HG03097 (cell line): Measurements from ENCODE around the gene KIF7.
"Not testable (repeated sequence)": the region's sequence is repeated elsewhere in the genome, so short reads cannot be mapped to it uniquely, and the experiment has no call there.

ENCODE experiments used
- ATAC-seq: cut with Tn5 transposase; IDR thresholded peaks from one replicate; pipeline ENCODE4 v1.9.1; 2021; ENCODE audit not compliant: unreplicated experiment, low FRiP score

Gene KIF7

GRCh38 chr15:89623165-89623564 is 32.1 kb downstream of the KIF7 start:
- ATAC-seq = no peak

DNA sequence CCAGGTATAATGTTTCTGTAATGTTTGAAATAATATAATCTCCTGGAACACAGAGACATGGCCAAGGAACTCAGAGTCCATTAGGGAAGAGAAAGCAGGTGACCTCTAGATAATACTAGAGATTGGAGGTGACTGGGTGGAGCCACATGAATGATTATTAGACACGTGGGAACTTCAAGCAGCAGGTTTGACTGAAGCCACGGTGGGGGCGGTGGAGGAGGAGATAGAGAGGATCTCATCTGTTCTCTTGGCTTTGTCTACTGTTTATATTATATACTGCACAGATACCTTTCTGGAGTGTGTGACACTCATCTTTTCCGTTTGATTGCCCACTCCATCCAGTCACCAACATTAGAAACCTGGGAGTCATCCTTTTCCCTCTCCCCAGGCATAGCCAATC is 33.7 kb downstream of the KIF7 start:
- ATAC-seq = no peak

DNA sequence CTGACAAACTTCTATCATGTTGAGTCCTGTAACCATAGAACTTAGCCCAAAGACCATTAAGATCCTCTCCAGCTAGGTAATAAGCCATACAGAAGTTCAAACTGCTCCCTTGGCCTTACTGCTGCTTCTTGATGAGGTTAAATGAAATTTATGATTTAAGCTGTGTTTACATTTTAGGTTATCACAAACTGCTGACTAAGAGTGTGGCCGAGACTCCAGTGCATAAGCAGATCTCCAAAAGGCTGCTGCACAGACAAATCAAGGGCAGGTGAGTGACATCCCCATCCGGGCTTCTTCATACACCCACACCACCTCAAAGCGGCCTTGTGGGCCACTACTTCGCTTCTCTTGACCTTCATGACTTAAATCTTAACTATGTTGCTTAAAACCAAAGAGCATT is 39.0 kb downstream of the KIF7 start:
- no peak for ATAC-seq

DNA sequence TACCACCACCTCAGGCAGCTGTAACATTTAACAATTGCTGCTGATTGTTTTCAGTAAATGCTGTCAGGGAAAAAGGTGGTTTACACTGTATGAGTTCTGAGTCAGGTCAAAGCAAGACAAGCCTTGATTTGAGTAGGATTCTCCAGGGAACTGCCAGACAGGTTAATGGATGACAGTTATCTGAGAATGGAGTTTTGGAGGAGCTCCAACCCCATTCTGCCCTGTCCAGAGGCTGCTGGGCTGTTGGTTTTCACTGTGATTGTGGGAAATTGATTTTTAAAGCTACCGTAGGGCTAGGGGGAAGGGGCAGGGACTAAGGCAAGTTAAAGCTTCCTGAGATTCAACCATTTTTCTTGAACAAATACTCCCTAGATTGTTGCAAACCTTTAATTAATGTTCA is 40.1 kb downstream of the KIF7 start:
- ATAC-seq = no peak

DNA sequence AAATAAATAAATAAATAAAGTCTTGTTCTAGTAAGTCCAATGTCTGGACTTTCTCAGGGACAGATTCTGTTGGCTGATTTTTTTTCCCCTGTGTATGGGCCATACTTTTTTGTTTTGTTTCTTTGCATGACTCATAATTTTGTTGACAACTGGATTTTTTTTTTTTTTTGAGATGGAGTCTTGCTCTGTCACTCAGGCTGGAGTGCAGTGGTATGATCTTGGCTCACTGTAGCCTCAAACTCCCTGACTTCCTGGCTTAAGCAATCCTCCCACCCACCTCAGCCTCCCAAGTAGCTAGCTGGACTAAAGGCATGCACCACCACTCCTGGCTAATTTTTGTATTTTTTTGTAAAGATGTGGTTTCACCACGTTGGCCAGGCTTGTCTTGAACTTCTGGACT is 41.1 kb downstream of the KIF7 start:
- ATAC-seq = no peak

DNA sequence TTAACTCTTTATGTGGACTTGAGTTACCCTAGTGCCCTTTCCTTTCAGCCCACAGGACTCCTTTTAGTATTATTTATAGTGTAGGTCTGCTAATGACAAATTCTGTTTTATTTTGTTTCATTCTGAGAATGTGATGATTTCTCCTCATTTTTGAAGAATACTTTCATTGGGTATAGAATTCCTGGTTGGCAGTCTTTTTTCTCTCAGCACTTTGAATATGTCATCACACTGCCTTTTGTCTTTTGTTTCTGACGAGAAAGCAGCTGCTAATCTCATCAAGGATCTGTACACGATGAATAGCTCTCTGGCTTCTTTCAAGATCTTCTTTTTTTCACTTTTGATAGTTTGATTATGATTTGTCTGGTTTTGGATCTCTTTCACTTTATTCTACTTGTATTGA is 42.2 kb downstream of the KIF7 start:
- no peak for ATAC-seq

GRCh38 chr15:89611317-89611716 is 44.0 kb downstream of the KIF7 start:
- no peak for ATAC-seq

DNA sequence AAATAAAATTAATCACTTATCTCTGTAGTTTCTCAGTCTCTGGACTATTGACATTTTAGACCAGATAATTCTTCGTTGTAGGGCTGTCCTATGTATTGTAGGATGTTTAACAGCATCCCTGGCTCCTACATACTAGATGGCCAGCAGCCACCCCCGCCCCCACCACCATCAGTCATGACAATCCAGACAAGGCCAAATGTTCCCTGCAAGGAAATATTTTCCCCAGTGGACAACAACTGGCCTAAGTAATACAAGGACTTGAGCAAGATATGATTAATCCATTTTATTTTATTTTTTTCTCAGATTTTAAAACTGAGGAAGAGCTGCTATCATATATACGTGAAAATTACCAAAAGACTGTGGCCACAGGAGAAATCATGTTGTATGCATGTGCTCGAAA is 56.2 kb downstream of the KIF7 start:
- no peak for ATAC-seq

- no peak for ATAC-seq
These were observed 62.2 kb downstream of the KIF7 start for GRCh38 chr15:89593018-89593417.

- ATAC-seq = no peak
These were observed 63.4 kb downstream of the KIF7 start for GRCh38 chr15:89591834-89592233.

- ATAC-seq = no peak
These were observed 67.3 kb downstream of the KIF7 start for GRCh38 chr15:89587955-89588354.

GRCh38 chr15:89586651-89587050 is 68.6 kb downstream of the KIF7 start:
- no peak for ATAC-seq

DNA sequence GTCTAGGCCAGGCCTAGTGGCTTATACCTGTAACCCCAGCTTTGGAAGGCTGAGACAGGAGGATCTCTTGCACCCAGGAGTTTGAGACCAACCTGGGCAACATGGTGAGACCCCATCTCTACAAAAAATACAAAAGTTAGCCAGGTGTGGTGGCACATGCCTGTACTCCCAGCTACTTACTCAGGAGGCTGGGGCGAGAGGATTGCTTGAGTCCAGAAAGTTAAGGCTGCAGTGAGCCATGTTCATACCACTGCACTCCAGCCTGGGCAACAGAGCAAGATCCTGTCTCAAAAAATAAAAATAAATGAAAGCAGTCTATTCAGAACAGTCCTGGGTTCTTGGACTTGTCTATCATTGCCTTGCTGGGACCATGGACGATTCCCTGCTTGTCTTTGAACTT is 74.5 kb downstream of the KIF7 start:
- ATAC-seq = not testable (repeated sequence)

DNA sequence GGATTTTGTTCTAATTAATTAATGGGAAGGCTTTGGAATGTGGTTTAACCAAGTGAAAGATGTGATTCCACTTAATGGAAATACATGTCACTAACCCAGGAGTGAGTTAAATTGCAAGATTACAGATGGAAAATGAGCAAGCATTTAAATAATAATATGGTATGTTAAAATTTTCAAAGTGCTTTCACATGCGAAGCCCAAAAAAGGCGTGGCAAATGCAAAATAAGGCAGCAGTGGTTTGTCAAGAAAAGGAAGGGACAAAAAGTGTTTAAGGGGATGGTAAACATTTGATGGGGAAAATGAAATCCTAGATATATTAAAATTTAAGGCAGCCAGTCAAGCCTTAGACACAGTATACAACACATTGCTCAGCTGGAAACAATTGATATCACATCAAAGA is 77.1 kb downstream of the KIF7 start:
- no peak for ATAC-seq
